DOHH2 (cell line): ENCODE results near the gene BIK.

Experiments
- H3F3A ChIP-seq: fragments of 200-600 bp; sonication (generic), shearing (Covaris generic); 2 replicates; pipeline ENCODE4 v1.6.0; 2016; ENCODE audit warnings: antibody characterized with exemption, mild to moderate bottlenecking; ENCODE audit not compliant: control insufficient read depth, insufficient read depth
- H3K27ac ChIP-seq: fragments of 200-600 bp; sonication (generic); 2 replicates; pipeline ENCODE4 v1.5.1; 2014; ENCODE audit warnings: low read depth, mild to moderate bottlenecking, low read length, moderate library complexity
- H3K27me3 ChIP-seq: fragments of 200-600 bp; sonication (generic); 2 replicates; pipeline ENCODE4 v1.6.1; 2014; ENCODE audit warnings: mild to moderate bottlenecking, low read length, mixed read lengths; ENCODE audit not compliant: control insufficient read depth
- H3K36me3 ChIP-seq: fragments of 200-600 bp; sonication (generic); 2 replicates; pipeline ENCODE4 v1.6.1; 2014; ENCODE audit warnings: mild to moderate bottlenecking, low read length, moderate library complexity, mixed read lengths; ENCODE audit not compliant: control insufficient read depth
- H3K4me1 ChIP-seq: fragments of 200-600 bp; sonication (generic); 2 replicates; pipeline ENCODE4 v1.6.1; 2014; ENCODE audit warnings: mild to moderate bottlenecking, low read length, mixed read lengths; ENCODE audit not compliant: control insufficient read depth
- H3K4me2 ChIP-seq: fragments of 200-600 bp; sonication (generic); 2 replicates; pipeline ENCODE4 v1.6.0; 2014; ENCODE audit warnings: mild to moderate bottlenecking, low read length, moderate library complexity
- H3K4me3 ChIP-seq: fragments of 200-600 bp; sonication (generic); 2 replicates; pipeline ENCODE4 v1.5.1; 2014; ENCODE audit warnings: mild to moderate bottlenecking, low read length, mixed read lengths
- H3K79me2 ChIP-seq: fragments of 200-600 bp; sonication (generic); 2 replicates; pipeline ENCODE4 v1.6.1; 2014; ENCODE audit warnings: mild to moderate bottlenecking, low read length, mixed read lengths; ENCODE audit not compliant: control insufficient read depth
- H3K9me2 ChIP-seq: fragments of 200-600 bp; sonication (generic); replicated peaks from 2 replicates; pipeline ENCODE4 v1.6.1; 2014; ENCODE audit warnings: mild to moderate bottlenecking, low read length, mixed read lengths; ENCODE audit not compliant: control insufficient read depth
- H3K9me3 ChIP-seq: fragments of 200-600 bp; sonication (generic); 2 replicates; pipeline ENCODE4 v1.6.1; 2014; ENCODE audit warnings: antibody characterized with exemption, low read length, mixed read lengths; ENCODE audit not compliant: control insufficient read depth, insufficient read depth
- H4K20me1 ChIP-seq: fragments of 200-600 bp; sonication (generic); 2 replicates; pipeline ENCODE4 v1.6.0; 2014; ENCODE audit warnings: low read depth, mild to moderate bottlenecking, antibody characterized with exemption, low read length, moderate library complexity; ENCODE audit not compliant: control insufficient read depth, insufficient read depth
- CTCF ChIP-seq: fragments of 200-600 bp; sonication (generic); IDR thresholded peaks from one replicate; pipeline ENCODE4 v1.5.1; 2014; ENCODE audit warnings: antibody characterized with exemption, mild to moderate bottlenecking, low read depth, low read length; ENCODE audit not compliant: poor library complexity, severe bottlenecking
- EZH2phosphoT487 ChIP-seq: fragments of 200-600 bp; sonication (generic); IDR thresholded peaks from 2 replicates; pipeline ENCODE4 v1.6.1; 2017; ENCODE audit warnings: borderline replicate concordance, mild to moderate bottlenecking, antibody characterized with exemption, low read length, moderate library complexity, mixed read lengths

The BIK gene

GRCh38 chr22:43128928-43129424, 18.4 kb downstream of the BIK start:
- H3F3A ChIP-seq, result no peaks in the 10 kb centered on the region; the same call in 1 of the 2 replicates
- H3K79me2 ChIP-seq, result no peaks in the 10 kb centered on the region
- peaks cover 22% of the 10 kb centered on the region for H3K4me1 ChIP-seq
- peaks cover 16% of the 10 kb centered on the region for H3K36me3 ChIP-seq
- no peak overlapping the region; the same call in 1 of the 2 replicates for H3K4me3 ChIP-seq
- no peak for TF ChIP-seq CTCF
- TF ChIP-seq EZH2phosphoT487, result no peak
- H3K27ac ChIP-seq, result no peak overlapping the region
- 0 out of 2 replicates have a peak, but pooled peaks cover 2% of the 10 kb centered on the region for H4K20me1 ChIP-seq
- no peaks in the 10 kb centered on the region for H3K9me3 ChIP-seq
- peak overlapping the region; percentile 25 for H3K4me2 ChIP-seq
- no peaks in the 10 kb centered on the region for H3K27me3 ChIP-seq
- no peaks in the 10 kb centered on the region for H3K9me2 ChIP-seq

- H3F3A ChIP-seq, result no peaks in the 10 kb centered on the region; the same call in 1 of the 2 replicates
- H3K4me3 ChIP-seq, result no peak overlapping the region
- TF ChIP-seq CTCF, result no peak
- TF ChIP-seq EZH2phosphoT487, result no peak
- H3K4me1 ChIP-seq, result peaks cover 22% of the 10 kb centered on the region
- H3K9me3 ChIP-seq, result no peaks in the 10 kb centered on the region
- no peaks in the 10 kb centered on the region for H3K79me2 ChIP-seq
- H3K9me2 ChIP-seq, result no peaks in the 10 kb centered on the region
- peaks cover 20% of the 10 kb centered on the region for H3K36me3 ChIP-seq
- 0 out of 2 replicates have a peak, but pooled peaks cover 2% of the 10 kb centered on the region for H4K20me1 ChIP-seq
- H3K27ac ChIP-seq, result no peak overlapping the region
- H3K4me2 ChIP-seq, result peak overlapping the region; percentile 25
- H3K27me3 ChIP-seq, result no peaks in the 10 kb centered on the region
These were observed 19.2 kb downstream of the BIK start for GRCh38 chr22:43129426-43130425.

GRCh38 chr22:43131773-43132501, 21.4 kb downstream of the BIK start:
- no peak overlapping the region for H3K27ac ChIP-seq
- H3K79me2 ChIP-seq, result no peaks in the 10 kb centered on the region
- H3K9me2 ChIP-seq, result no peaks in the 10 kb centered on the region
- H3K36me3 ChIP-seq, result peaks cover 39% of the 10 kb centered on the region
- no peaks in the 10 kb centered on the region; the same call in 1 of the 2 replicates for H3F3A ChIP-seq
- TF ChIP-seq EZH2phosphoT487 (no peak), CTCF (no peak)
- no peaks in the 10 kb centered on the region for H3K9me3 ChIP-seq
- H3K4me3 ChIP-seq, result no peak overlapping the region
- 0 out of 2 replicates have a peak, but pooled peaks cover 2% of the 10 kb centered on the region for H4K20me1 ChIP-seq
- no peak overlapping the region for H3K4me2 ChIP-seq
- peaks cover 28% of the 10 kb centered on the region for H3K4me1 ChIP-seq
- H3K27me3 ChIP-seq, result no peaks in the 10 kb centered on the region
